ENCODE data around the gene PRDM12. TPM values are rescaled to one million over a fixed set of nuclear protein-coding genes. Genes with fewer than 3 reads are reported as not detected.

Gene PRDM12
- total RNA-seq, 1 experiment from 2014 or later: 0.07 TPM

- Histone ChIP-seq H3K9me3 (ENCODE audit: low read length) (no peaks in the 10 kb centered on the region), H4K20me1 (ENCODE audit: insufficient read depth, low read depth, low read length) (no peaks in the 10 kb centered on the region), H3K9me2 (replicated peaks; ENCODE audit: insufficient read depth, low read length) (no peaks in the 10 kb centered on the region), H3K4me1 (ENCODE audit: low read length) (no peaks in the 10 kb centered on the region), H3K4me2 (ENCODE audit: low read depth, low read length, poor library complexity, severe bottlenecking) (no peak overlapping the region), H3K4me3 (ENCODE audit: low read length) (no peak overlapping the region), H3K27ac (ENCODE audit: low read length) (no peak overlapping the region), H3K79me2 (ENCODE audit: low read length) (no peaks in the 10 kb centered on the region), H2AFZ (ENCODE audit: low read length) (no peak overlapping the region), H3K27me3 (ENCODE audit: low read length) (no peaks in the 10 kb centered on the region), H3K36me3 (ENCODE audit: insufficient read depth, low read length) (peaks cover 4% of the 10 kb centered on the region; the same call in 1 of the 2 replicates), H3K9ac (ENCODE audit: low read length) (no peak overlapping the region)
- DNase-seq: no peak
Measured at GRCh38 chr9:130639866-130640555, 24.4 kb upstream of the PRDM12 start.

- Histone ChIP-seq H3K9me3 (ENCODE audit: low read length) (no peaks in the 10 kb centered on the region; the same call in 1 of the 2 replicates), H3K4me1 (ENCODE audit: low read length) (no peaks in the 10 kb centered on the region), H4K20me1 (ENCODE audit: insufficient read depth, low read depth, low read length) (no peaks in the 10 kb centered on the region), H3K27me3 (ENCODE audit: low read length) (no peaks in the 10 kb centered on the region), H3K4me3 (ENCODE audit: low read length) (no peak overlapping the region), H3K9ac (ENCODE audit: low read length) (no peak overlapping the region), H3K79me2 (ENCODE audit: low read length) (no peaks in the 10 kb centered on the region), H3K4me2 (ENCODE audit: low read depth, low read length, poor library complexity, severe bottlenecking) (no peak overlapping the region), H3K36me3 (ENCODE audit: insufficient read depth, low read length) (peaks cover 4% of the 10 kb centered on the region; the same call in 1 of the 2 replicates), H3K27ac (ENCODE audit: low read length) (no peak overlapping the region), H2AFZ (ENCODE audit: low read length) (no peak overlapping the region), H3K9me2 (replicated peaks; ENCODE audit: insufficient read depth, low read length) (no peaks in the 10 kb centered on the region)
- DNase-seq: no peak
Measured at GRCh38 chr9:130640681-130641080, 23.7 kb upstream of the PRDM12 start.

- DNase-seq: no peak
- Histone ChIP-seq H3K79me2 (ENCODE audit: low read length) (no peaks in the 10 kb centered on the region), H3K9ac (ENCODE audit: low read length) (no peak overlapping the region), H3K27me3 (ENCODE audit: low read length) (no peaks in the 10 kb centered on the region), H3K4me3 (ENCODE audit: low read length) (no peak overlapping the region), H4K20me1 (ENCODE audit: insufficient read depth, low read depth, low read length) (no peaks in the 10 kb centered on the region), H3K27ac (ENCODE audit: low read length) (no peak overlapping the region), H3K4me1 (ENCODE audit: low read length) (no peaks in the 10 kb centered on the region), H3K4me2 (ENCODE audit: low read depth, low read length, poor library complexity, severe bottlenecking) (no peak overlapping the region), H2AFZ (ENCODE audit: low read length) (no peak overlapping the region), H3K9me3 (ENCODE audit: low read length) (no peaks in the 10 kb centered on the region; the same call in 1 of the 2 replicates), H3K9me2 (replicated peaks; ENCODE audit: insufficient read depth, low read length) (no peaks in the 10 kb centered on the region), H3K36me3 (ENCODE audit: insufficient read depth, low read length) (peaks cover 4% of the 10 kb centered on the region; the same call in 1 of the 2 replicates)
Measured at GRCh38 chr9:130642926-130643325, 21.5 kb upstream of the PRDM12 start.

GRCh38 chr9:130651221-130651620 lies 13.2 kb upstream of the PRDM12 start:
- Histone ChIP-seq H3K36me3 (ENCODE audit: insufficient read depth, low read length) (no peaks in the 10 kb centered on the region), H3K9me2 (replicated peaks; ENCODE audit: insufficient read depth, low read length) (no peaks in the 10 kb centered on the region), H3K4me2 (ENCODE audit: low read depth, low read length, poor library complexity, severe bottlenecking) (no peak overlapping the region), H2AFZ (ENCODE audit: low read length) (no peak overlapping the region), H3K4me1 (ENCODE audit: low read length) (no peaks in the 10 kb centered on the region), H3K9ac (ENCODE audit: low read length) (no peak overlapping the region), H3K79me2 (ENCODE audit: low read length) (no peaks in the 10 kb centered on the region), H3K4me3 (ENCODE audit: low read length) (no peak overlapping the region), H3K9me3 (ENCODE audit: low read length) (no peaks in the 10 kb centered on the region), H4K20me1 (ENCODE audit: insufficient read depth, low read depth, low read length) (no peaks in the 10 kb centered on the region), H3K27ac (ENCODE audit: low read length) (no peak overlapping the region), H3K27me3 (ENCODE audit: low read length) (no peaks in the 10 kb centered on the region)
- no peak for DNase-seq

DNA sequence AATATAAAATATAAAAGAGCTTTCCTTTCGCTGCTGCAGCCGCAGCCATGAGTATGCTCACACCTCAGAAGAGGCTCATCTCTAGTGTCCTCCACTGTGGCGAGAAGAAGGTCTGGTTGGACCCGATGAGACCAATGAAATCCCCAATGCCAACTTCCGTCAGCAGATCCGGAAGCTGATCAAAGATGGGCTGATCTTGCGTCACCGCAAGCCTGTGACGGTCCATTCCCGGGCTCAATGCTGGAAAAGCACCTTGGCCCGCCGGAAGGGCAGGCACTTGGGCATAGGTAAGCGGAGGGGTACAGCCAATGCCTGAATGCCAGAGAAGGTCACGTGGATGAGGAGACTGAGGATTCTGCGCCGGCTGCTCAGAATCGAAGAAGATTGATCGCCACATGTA lies 12.6 kb upstream of the PRDM12 start:
- Histone ChIP-seq H2AFZ (ENCODE audit: low read length) (no peak overlapping the region), H3K27ac (ENCODE audit: low read length) (no peak overlapping the region), H3K4me1 (ENCODE audit: low read length) (no peaks in the 10 kb centered on the region), H3K4me2 (ENCODE audit: low read depth, low read length, poor library complexity, severe bottlenecking) (no peak overlapping the region), H3K9me3 (ENCODE audit: low read length) (no peaks in the 10 kb centered on the region), H3K27me3 (ENCODE audit: low read length) (no peaks in the 10 kb centered on the region), H3K79me2 (ENCODE audit: low read length) (no peaks in the 10 kb centered on the region), H4K20me1 (ENCODE audit: insufficient read depth, low read depth, low read length) (no peaks in the 10 kb centered on the region), H3K4me3 (ENCODE audit: low read length) (no peak overlapping the region), H3K9me2 (replicated peaks; ENCODE audit: insufficient read depth, low read length) (no peaks in the 10 kb centered on the region), H3K36me3 (ENCODE audit: insufficient read depth, low read length) (no peaks in the 10 kb centered on the region), H3K9ac (ENCODE audit: low read length) (no peak overlapping the region)
- no peak for DNase-seq

- H3K9me3 ChIP-seq (ENCODE audit: low read length): no peaks in the 10 kb centered on the region
- H4K20me1 ChIP-seq (ENCODE audit: insufficient read depth, low read depth, low read length): no peaks in the 10 kb centered on the region
- H3K9me2 ChIP-seq (replicated peaks; ENCODE audit: insufficient read depth, low read length): no peaks in the 10 kb centered on the region
- H3K4me1 ChIP-seq (ENCODE audit: low read length): peaks cover 4% of the 10 kb centered on the region; the same call in 1 of the 2 replicates
- no peaks in the 10 kb centered on the region for H3K79me2 ChIP-seq (ENCODE audit: low read length)
- DNase-seq: no peak
- H2AFZ ChIP-seq (ENCODE audit: low read length): no peak overlapping the region
- H3K27me3 ChIP-seq (ENCODE audit: low read length): no peaks in the 10 kb centered on the region
- H3K9ac ChIP-seq (ENCODE audit: low read length): no peak overlapping the region
- no peak overlapping the region for H3K27ac ChIP-seq (ENCODE audit: low read length)
- no peak overlapping the region for H3K4me3 ChIP-seq (ENCODE audit: low read length)
- no peaks in the 10 kb centered on the region for H3K36me3 ChIP-seq (ENCODE audit: insufficient read depth, low read length)
- H3K4me2 ChIP-seq (ENCODE audit: low read depth, low read length, poor library complexity, severe bottlenecking): no peak overlapping the region
Measured at GRCh38 chr9:130654879-130655278, 9.5 kb upstream of the PRDM12 start.

DNA sequence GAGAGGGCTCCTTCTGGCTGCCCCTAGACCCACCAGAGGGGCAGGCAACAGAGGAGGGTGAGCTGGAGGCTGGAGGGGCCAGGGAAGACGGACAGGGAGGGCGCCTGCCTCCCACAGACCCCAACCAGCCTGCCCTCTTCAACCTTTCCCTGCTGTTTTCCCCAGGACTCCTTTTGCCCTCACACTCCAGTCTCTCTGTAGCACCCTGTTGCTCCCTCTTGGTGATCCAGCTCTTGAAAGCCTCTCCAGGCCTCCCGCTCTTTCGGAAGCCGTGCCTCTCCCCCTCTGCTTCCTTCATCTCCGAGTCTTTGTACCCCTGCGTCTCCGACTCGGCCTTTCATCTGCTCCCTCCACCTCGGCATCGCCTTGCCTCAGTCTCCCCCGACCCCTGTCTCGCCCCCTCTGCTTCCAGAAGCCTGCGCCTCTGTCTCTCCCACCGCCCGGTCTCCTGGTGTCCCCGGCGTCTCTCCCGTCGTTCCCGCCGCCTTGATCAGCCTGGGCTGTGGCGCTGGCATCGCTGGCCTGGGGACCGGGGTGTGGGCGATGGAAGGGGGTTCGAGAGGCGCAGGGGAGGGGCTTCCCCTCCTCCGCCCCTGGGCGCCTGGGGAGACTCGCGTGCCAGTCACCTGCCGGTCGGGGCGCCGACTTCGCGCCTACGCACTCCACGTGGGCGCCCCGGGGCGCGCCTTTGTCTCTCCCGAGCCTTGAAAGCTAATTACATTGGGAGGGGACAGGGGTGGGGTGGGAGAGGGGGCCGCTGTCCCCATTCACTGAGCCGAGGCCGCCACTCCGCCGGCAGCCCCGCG lies 5.3 kb upstream of the PRDM12 start:
- Histone ChIP-seq H2AFZ (ENCODE audit: low read length) (no peak overlapping the region), H4K20me1 (ENCODE audit: insufficient read depth, low read depth, low read length) (no peaks in the 10 kb centered on the region), H3K36me3 (ENCODE audit: insufficient read depth, low read length) (no peaks in the 10 kb centered on the region), H3K79me2 (ENCODE audit: low read length) (no peaks in the 10 kb centered on the region), H3K9me3 (ENCODE audit: low read length) (no peaks in the 10 kb centered on the region), H3K4me2 (ENCODE audit: low read depth, low read length, poor library complexity, severe bottlenecking) (no peak overlapping the region), H3K27me3 (ENCODE audit: low read length) (no peaks in the 10 kb centered on the region), H3K27ac (ENCODE audit: low read length) (no peak overlapping the region), H3K9ac (ENCODE audit: low read length) (no peak overlapping the region), H3K9me2 (replicated peaks; ENCODE audit: insufficient read depth, low read length) (no peaks in the 10 kb centered on the region), H3K4me1 (ENCODE audit: low read length) (peaks cover 4% of the 10 kb centered on the region; the same call in 1 of the 2 replicates), H3K4me3 (ENCODE audit: low read length) (no peak overlapping the region)
- DNase-seq: no peak

- no peak overlapping the region for H3K4me2 ChIP-seq (ENCODE audit: low read depth, low read length, poor library complexity, severe bottlenecking)
- H3K36me3 ChIP-seq (ENCODE audit: insufficient read depth, low read length): no peaks in the 10 kb centered on the region
- no peaks in the 10 kb centered on the region for H3K27me3 ChIP-seq (ENCODE audit: low read length)
- no peaks in the 10 kb centered on the region for H3K9me2 ChIP-seq (replicated peaks; ENCODE audit: insufficient read depth, low read length)
- no peaks in the 10 kb centered on the region for H3K9me3 ChIP-seq (ENCODE audit: low read length)
- H4K20me1 ChIP-seq (ENCODE audit: insufficient read depth, low read depth, low read length): no peaks in the 10 kb centered on the region
- H3K27ac ChIP-seq (ENCODE audit: low read length): no peak overlapping the region
- H3K4me1 ChIP-seq (ENCODE audit: low read length): peaks cover 4% of the 10 kb centered on the region; the same call in 1 of the 2 replicates
- H3K9ac ChIP-seq (ENCODE audit: low read length): no peak overlapping the region
- H3K4me3 ChIP-seq (ENCODE audit: low read length): no peak overlapping the region
- no peaks in the 10 kb centered on the region for H3K79me2 ChIP-seq (ENCODE audit: low read length)
- no peak for DNase-seq
- H2AFZ ChIP-seq (ENCODE audit: low read length): no peak overlapping the region
Measured at GRCh38 chr9:130659699-130660248, 4.6 kb upstream of the PRDM12 start.
